ENCODE measurements around the gene PRDM11. TPM values are rescaled to one million over a fixed set of nuclear protein-coding genes. Genes with fewer than 3 reads are reported as not detected.

The PRDM11 gene
- total and polyA plus RNA-seq, 2 of the 4 experiments (the other 2 are of a cell fraction) = 2.2 to 2.7 TPM

- 66% methylated on average over 7 of the region's 12 CpGs; no CpG with 5 or more reads in 1 of the 2 experiments for WGBS, 2 experiments (ENCODE audit: extremely low coverage in 2 of 2, insufficient read length in 1 of 2)
- TF ChIP-seq MAFK (IDR thresholded peaks at IDR 0.05; ENCODE audit: low read depth, low read length) (no peak), BHLHE40 (IDR thresholded peaks at IDR 0.05; ENCODE audit: low read depth, low read length) (no peak), CTCF (conservative IDR thresholded peaks at IDR 0.05; ENCODE audit: low read depth, low read length) (no peak), CHD1 (IDR thresholded peaks at IDR 0.05; ENCODE audit: low read depth, low read length) (no peak), POLR2A (IDR thresholded peaks at IDR 0.05; ENCODE audit: low read depth, low read length) (no peak), FOS (IDR thresholded peaks at IDR 0.05; ENCODE audit: low read depth, low read length) (no peak), RFX5 (IDR thresholded peaks at IDR 0.05; ENCODE audit: low read depth, low read length) (no peak)
- no peak overlapping the region for H4K5ac ChIP-seq (ENCODE audit: low read depth, low read length)
- H2AFZ ChIP-seq (replicated peaks; ENCODE audit: low read length, poor library complexity) = no peak overlapping the region
- H4K8ac ChIP-seq (ENCODE audit: low read depth in 2 of 2, low read length in 2 of 2) = no peak overlapping the region
- H3K9me1 ChIP-seq (ENCODE audit: insufficient read depth, low read length) = no peaks in the 10 kb centered on the region
- H3K56ac ChIP-seq (ENCODE audit: extremely low read depth, insufficient read depth, low read length) = no peak overlapping the region
- no peaks in the 10 kb centered on the region for H3K36me3 ChIP-seq (ENCODE audit: control insufficient read depth, insufficient read depth, low read length)
- in situ Hi-C loops (cut with MboI; ENCODE audit: low sequenced_read_pairs) = no loop called here
- CTCF ChIA-PET = interaction anchor here (1.4 kb wide), 1 partner anchor 9 kb away, joined by 3 read pairs; no protein-coding TSS in a partner anchor
- H3K4ac ChIP-seq (ENCODE audit: low read depth, low read length) = no peak overlapping the region
- H3K23ac ChIP-seq (ENCODE audit: low read depth, low read length) = no peak overlapping the region
- DNase-seq (no peak), ATAC-seq (ENCODE audit: low read depth) (no peak)
- intact Hi-C loops (cut with micrococcal nuclease) = no loop called here
- H3K18ac ChIP-seq (ENCODE audit: low read depth, low read length) = no peak overlapping the region
- H3K4me3 ChIP-seq (ENCODE audit: insufficient read depth, low read depth, low read length) = no peak overlapping the region
- no peak overlapping the region for H2BK15ac ChIP-seq (ENCODE audit: low read depth, low read length)
- H3K4me2 ChIP-seq (ENCODE audit: low read depth, low read length) = no peak overlapping the region
- no peak overlapping the region for H2BK5ac ChIP-seq (ENCODE audit: low read depth, low read length, poor library complexity, severe bottlenecking)
- no peaks in the 10 kb centered on the region for H4K20me1 ChIP-seq (ENCODE audit: insufficient read depth, low read length)
- POLR2A ChIA-PET (ENCODE audit: unreplicated experiment) = no interaction called here
- H3K27me3 ChIP-seq (ENCODE audit: control insufficient read depth, insufficient read depth, low read length) = peaks cover 18% of the 10 kb centered on the region
- H2AK5ac ChIP-seq (ENCODE audit: low read depth, low read length) = no peak overlapping the region
- dilution Hi-C loops (cut with HindIII; ENCODE audit: low sequenced_read_pairs, unreplicated experiment) = no loop called here
- no TSS peak for BruUV-seq (replicated peaks)
- no peak overlapping the region for H3K9ac ChIP-seq (ENCODE audit: low read depth, low read length)
- no peaks in the 10 kb centered on the region for H3K4me1 ChIP-seq (ENCODE audit: control insufficient read depth, insufficient read depth, low read length)
- no peak overlapping the region for H3K14ac ChIP-seq (replicated peaks; ENCODE audit: low read depth, low read length)
- no peak overlapping the region for H2AK9ac ChIP-seq (replicated peaks; ENCODE audit: low read depth, low read length, poor library complexity)
- H2BK120ac ChIP-seq (ENCODE audit: low read depth, low read length) = no peak overlapping the region
- no peak overlapping the region for H4K91ac ChIP-seq (ENCODE audit: insufficient read depth, low read depth, low read length)
- no peaks in the 10 kb centered on the region for H3K9me3 ChIP-seq (ENCODE audit: control insufficient read depth, insufficient read depth, low read length)
- no peak overlapping the region for H3K27ac ChIP-seq (ENCODE audit: insufficient read depth, low read length)
- no peaks in the 10 kb centered on the region for H3K79me1 ChIP-seq (ENCODE audit: low read depth in 1 of 2, low read length in 2 of 2)
- no peak overlapping the region for H2BK20ac ChIP-seq (ENCODE audit: low read depth, low read length)
Observed at GRCh38 chr11:45243967-45244366, 97.5 kb downstream of the PRDM11 start.
